Neuronal stem cell (in vitro differentiated cells): ENCODE results near the gene SPECC1L.

Experiments
- DNase-seq: peaks from one replicate; pipeline ENCODE4 v3.0.0-alpha.2; 2013; ENCODE audit warnings: low spot score
- H2AFZ ChIP-seq: one replicate; pipeline ENCODE4 v1.6.1; 2013; ENCODE audit warnings: mild to moderate bottlenecking, low read length, inconsistent platforms
- H2AK5ac ChIP-seq: 2 replicates; pipeline ENCODE4 v1.6.1; 2013; ENCODE audit warnings: low read depth, mild to moderate bottlenecking, inconsistent platforms, low read length, moderate library complexity, mixed read lengths
- H2BK120ac ChIP-seq: 2 replicates; pipeline ENCODE4 v1.6.1; 2013; ENCODE audit warnings: low read depth, mild to moderate bottlenecking, inconsistent platforms, low read length, moderate library complexity, mixed read lengths
- H2BK12ac ChIP-seq: one replicate; pipeline ENCODE4 v1.6.1; 2013; ENCODE audit warnings: low read length, inconsistent platforms
- H2BK15ac ChIP-seq: 2 replicates; pipeline ENCODE4 v1.6.1; 2013; ENCODE audit warnings: mild to moderate bottlenecking, low read length, inconsistent platforms, mixed read lengths
- H2BK5ac ChIP-seq: one replicate; pipeline ENCODE4 v1.6.1; 2013; ENCODE audit warnings: inconsistent platforms, mild to moderate bottlenecking, low read length, moderate library complexity
- H3K14ac ChIP-seq: one replicate; pipeline ENCODE4 v1.6.1; 2013; ENCODE audit warnings: low read length, inconsistent platforms
- H3K18ac ChIP-seq: 2 replicates; pipeline ENCODE4 v1.6.1; 2013; ENCODE audit warnings: low read length, inconsistent platforms
- H3K23ac ChIP-seq: 2 replicates; pipeline ENCODE4 v1.6.1; 2013; ENCODE audit warnings: low read depth, mild to moderate bottlenecking, mixed read lengths, low read length, inconsistent platforms; ENCODE audit not compliant: poor library complexity
- H3K27ac ChIP-seq: replicated peaks from 3 replicates; pipeline ENCODE4 v1.5.1; 2013; ENCODE audit warnings: low read length, inconsistent platforms
- H3K27me3 ChIP-seq, 3 experiments: 2 replicates each; pipeline ENCODE4 v1.6.1; 2013; ENCODE audit warnings: low read length in 3 of 3, mild to moderate bottlenecking in 2 of 3, inconsistent platforms in 1 of 3, low read depth in 1 of 3, mixed read lengths in 1 of 3, moderate library complexity in 1 of 3; ENCODE audit not compliant: control insufficient read depth in 3 of 3, insufficient read depth in 3 of 3
- H3K36me3 ChIP-seq, 2 donors: replicated peaks in 1 of 2; 2 replicates each; pipeline ENCODE4 v1.6.1; 2013; ENCODE audit warnings: low read length in 2 of 2; ENCODE audit not compliant: control insufficient read depth in 2 of 2, insufficient read depth in 2 of 2
- H3K4ac ChIP-seq: 2 replicates; pipeline ENCODE4 v1.6.1; 2013; ENCODE audit warnings: inconsistent platforms, mild to moderate bottlenecking, low read length, moderate library complexity
- H3K4me1 ChIP-seq, 2 donors: 1 replicate in 1 of 2; 2 replicates in 1 of 2; pipeline ENCODE4 v1.6.1; 2013; ENCODE audit warnings: low read length in 2 of 2, low read depth in 1 of 2; ENCODE audit not compliant: control insufficient read depth in 2 of 2, insufficient read depth in 1 of 2
- H3K4me2 ChIP-seq: one replicate; pipeline ENCODE4 v1.6.1; 2013; ENCODE audit warnings: mild to moderate bottlenecking, low read length, inconsistent platforms; ENCODE audit not compliant: insufficient read depth, poor library complexity, severe bottlenecking
- H3K4me3 ChIP-seq, 2 donors: 2 replicates each; pipeline ENCODE4 v1.5.1; 2013; ENCODE audit warnings: low read length in 2 of 2, mild to moderate bottlenecking in 2 of 2, inconsistent platforms in 1 of 2, moderate library complexity in 1 of 2
- H3K79me1 ChIP-seq: one replicate; pipeline ENCODE4 v1.6.1; 2013; ENCODE audit warnings: low read depth, mild to moderate bottlenecking, inconsistent platforms, low read length, moderate library complexity
- H3K9ac ChIP-seq: one replicate; pipeline ENCODE4 v1.6.1; 2013; ENCODE audit warnings: mild to moderate bottlenecking, low read depth, low read length, inconsistent platforms; ENCODE audit not compliant: poor library complexity
- H3K9me3 ChIP-seq, 2 donors: replicated peaks in 1 of 2; 2 replicates each; pipeline versions ENCODE3 to v1.6.1; 2013; ENCODE audit warnings: low read length in 2 of 2, mild to moderate bottlenecking in 2 of 2, inconsistent platforms in 1 of 2, low read depth in 1 of 2, mixed read lengths in 1 of 2, moderate library complexity in 1 of 2; ENCODE audit not compliant: control insufficient read depth in 2 of 2, insufficient read depth in 1 of 2
- H4K8ac ChIP-seq: one replicate; pipeline ENCODE4 v1.6.1; 2013; ENCODE audit warnings: low read depth, mild to moderate bottlenecking, inconsistent platforms, low read length, moderate library complexity
- H4K91ac ChIP-seq: one replicate; pipeline ENCODE4 v1.6.1; 2013; ENCODE audit warnings: low read length, low read depth, mild to moderate bottlenecking, inconsistent platforms; ENCODE audit not compliant: poor library complexity
- WGBS, 2 donors: extraction: QIAGEN DNeasy Blood & Tissue Kit; methylation state at CpG; one replicate each; pipeline ENCODE4 v1.1.7; 2013; ENCODE audit warnings: missing lambda C conversion rate in 2 of 2, mixed read lengths in 1 of 2; ENCODE audit not compliant: insufficient read length in 2 of 2, insufficient replicate concordance in 1 of 2; ENCODE audit errors: extremely low coverage in 2 of 2; 5-methylcytosine and 5-hydroxymethylcytosine counted together

SPECC1L gene

DNA sequence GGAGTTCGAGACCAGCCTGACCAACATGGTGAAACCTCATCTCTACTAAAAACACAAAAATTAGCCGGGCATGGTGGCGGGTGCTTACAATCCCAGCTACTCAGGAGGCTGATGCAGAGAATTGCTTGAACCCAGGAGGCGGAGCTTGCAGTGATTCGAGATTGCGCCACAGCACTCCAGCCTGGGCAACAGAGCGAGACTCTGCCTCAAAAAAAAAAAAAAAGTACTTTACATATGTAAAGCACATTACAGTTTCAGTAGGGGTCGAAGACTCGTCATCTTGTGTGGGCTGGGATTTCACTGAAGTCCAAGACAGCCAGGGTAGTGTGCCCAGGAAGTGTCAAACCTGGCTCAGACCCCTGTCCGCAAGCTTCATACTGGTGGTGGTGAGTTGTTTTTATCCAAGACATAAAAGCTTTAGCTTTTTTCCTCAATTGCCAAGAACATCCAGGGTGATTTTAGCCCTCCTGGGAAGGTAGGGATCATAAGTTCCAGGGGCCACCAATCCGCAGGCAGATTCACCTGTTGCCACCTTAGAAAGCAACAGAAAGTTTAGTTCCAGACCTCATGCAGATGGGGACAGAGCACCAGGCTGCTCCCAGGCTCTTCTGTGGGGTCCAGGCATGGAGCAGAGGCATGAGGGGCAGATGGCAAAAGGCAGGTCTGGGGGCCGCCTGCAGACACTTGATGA is 135.1 kb downstream of the SPECC1L start:
- H3K14ac ChIP-seq = no peak overlapping the region
- no peaks in the 10 kb centered on the region for H3K27me3 ChIP-seq
- no peak overlapping the region for H3K23ac ChIP-seq
- H3K18ac ChIP-seq = no peak overlapping the region
- peaks cover 6 to 79% of the 10 kb centered on the region in 2 donors for H3K36me3 ChIP-seq
- WGBS, 2 donors = no CpG with 5 or more reads among the region's 12 CpGs
- H3K27ac ChIP-seq = no peak overlapping the region
- H3K4me3 ChIP-seq = no peak overlapping the region
- peaks cover 1% of the 10 kb centered on the region for H3K79me1 ChIP-seq
- H3K4me1 ChIP-seq = peaks cover 11 to 12% of the 10 kb centered on the region in 2 donors
- peak overlapping the region; percentile 53 for H4K8ac ChIP-seq
- H2BK12ac ChIP-seq = no peak overlapping the region
- H2AFZ ChIP-seq = no peak overlapping the region
- no peak overlapping the region for H2BK15ac ChIP-seq
- H2BK120ac ChIP-seq = no peak overlapping the region
- no peak overlapping the region for H2AK5ac ChIP-seq
- no peak for DNase-seq
- H3K9me3 ChIP-seq = peaks cover 0 to 5% of the 10 kb centered on the region in 2 donors
- no peak overlapping the region for H2BK5ac ChIP-seq
- H3K4me2 ChIP-seq = no peak overlapping the region
- no peak overlapping the region for H3K4ac ChIP-seq
- no peak overlapping the region for H4K91ac ChIP-seq
- no peak overlapping the region for H3K9ac ChIP-seq

DNA sequence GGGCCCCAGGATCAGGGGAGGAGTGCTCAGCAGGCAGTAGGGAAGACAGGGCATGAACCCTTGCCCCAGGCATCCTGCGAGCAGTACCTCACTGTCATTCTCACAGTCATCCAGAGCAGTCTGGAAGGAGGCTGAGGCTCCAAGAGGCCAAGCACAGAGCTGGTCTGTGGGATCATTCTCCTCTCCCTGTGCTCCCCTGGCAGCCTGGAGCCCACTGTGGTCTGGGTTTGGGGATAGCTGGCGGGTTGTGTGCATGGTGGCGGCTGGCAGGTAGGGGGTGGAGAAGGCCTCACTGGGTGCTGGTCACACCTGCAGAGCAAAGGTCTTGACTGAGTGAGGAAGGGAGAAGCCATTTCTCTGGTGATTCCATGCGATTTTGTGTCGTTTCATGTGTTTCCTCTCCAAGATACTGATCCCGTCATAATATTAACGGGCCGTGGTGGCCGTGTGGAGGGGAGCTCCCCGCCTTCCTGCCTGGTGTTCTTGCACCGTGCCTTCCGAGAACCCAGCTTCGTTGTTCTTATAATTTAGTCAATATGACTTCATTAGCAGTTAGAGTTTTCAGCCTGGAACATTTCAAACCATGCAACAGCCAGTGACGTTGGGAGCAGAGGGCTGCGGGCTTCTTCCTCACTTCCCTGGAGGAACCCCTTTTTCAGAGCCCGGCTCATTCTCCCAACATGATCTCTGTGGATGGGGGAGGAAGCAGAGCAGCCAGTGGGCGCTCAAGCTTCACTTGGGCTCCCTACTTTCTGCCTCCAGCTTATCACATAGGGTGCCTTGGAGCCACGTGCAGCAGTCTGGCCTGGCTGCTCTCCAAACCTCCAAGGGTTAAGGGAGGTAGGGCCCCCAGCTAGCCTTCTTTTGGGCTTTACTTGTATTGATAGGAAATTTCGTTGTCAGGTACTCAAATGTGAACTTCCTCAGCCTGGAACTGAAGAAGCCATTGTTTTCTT is 136.0 kb downstream of the SPECC1L start:
- Histone ChIP-seq H3K27ac (no peak overlapping the region), H3K36me3 (peaks cover 5 to 77% of the 10 kb centered on the region in 2 donors), H3K4me3 (no peak overlapping the region), H3K4me1 (peaks cover 11 to 12% of the 10 kb centered on the region in 2 donors), H3K27me3 (no peaks in the 10 kb centered on the region), H3K18ac (no peak overlapping the region), H2AFZ (no peak overlapping the region), H4K91ac (no peak overlapping the region), H3K9me3 (peaks cover 0 to 5% of the 10 kb centered on the region in 2 donors), H2AK5ac (no peak overlapping the region), H2BK120ac (no peak overlapping the region), H3K4ac (no peak overlapping the region), H3K4me2 (no peak overlapping the region), H2BK15ac (no peak overlapping the region), H2BK5ac (no peak overlapping the region), H3K79me1 (peaks cover 1% of the 10 kb centered on the region), H3K9ac (no peak overlapping the region), H2BK12ac (no peak overlapping the region), H3K23ac (no peak overlapping the region), H3K14ac (no peak overlapping the region), H4K8ac (peak overlapping the region; percentile 53)
- no peak for DNase-seq
- no CpG with 5 or more reads among the region's 19 CpGs for WGBS, 2 donors

DNA sequence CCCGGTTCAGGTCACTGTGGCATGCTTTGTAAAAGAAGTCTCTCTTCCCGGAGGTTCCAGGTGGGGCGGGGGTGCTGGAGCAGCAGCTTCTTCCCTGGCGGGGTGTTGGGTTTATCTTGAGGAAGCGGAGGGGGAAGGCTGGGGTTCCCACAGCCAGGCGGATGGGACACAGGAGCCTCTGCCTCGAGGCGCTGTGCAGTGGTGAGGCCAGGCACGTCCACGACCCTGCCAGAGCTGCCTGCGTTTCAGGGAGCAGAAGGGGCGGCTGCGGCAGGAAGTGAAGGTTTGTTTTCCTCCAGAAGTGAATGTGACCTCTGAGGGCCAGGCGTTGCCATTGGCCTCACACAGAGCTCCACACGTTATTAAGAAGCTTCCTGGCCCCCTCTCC is 136.6 kb downstream of the SPECC1L start:
- H3K4me2 ChIP-seq = no peak overlapping the region
- no peak overlapping the region for H3K4ac ChIP-seq
- H3K27me3 ChIP-seq = no peaks in the 10 kb centered on the region
- H4K8ac ChIP-seq = no peak overlapping the region
- no CpG with 5 or more reads among the region's 15 CpGs for WGBS, 2 donors
- H3K9me3 ChIP-seq = peaks cover 0 to 5% of the 10 kb centered on the region in 2 donors
- H2BK5ac ChIP-seq = no peak overlapping the region
- H4K91ac ChIP-seq = no peak overlapping the region
- H3K14ac ChIP-seq = no peak overlapping the region
- H2AFZ ChIP-seq = no peak overlapping the region
- H3K27ac ChIP-seq = no peak overlapping the region
- peaks cover 11 to 12% of the 10 kb centered on the region in 2 donors for H3K4me1 ChIP-seq
- no peak overlapping the region for H3K4me3 ChIP-seq
- H2AK5ac ChIP-seq = no peak overlapping the region
- H3K9ac ChIP-seq = no peak overlapping the region
- no peak overlapping the region for H2BK12ac ChIP-seq
- H3K36me3 ChIP-seq = peaks cover 7 to 77% of the 10 kb centered on the region in 2 donors
- no peak overlapping the region for H2BK15ac ChIP-seq
- peak overlapping the region; percentile 36 for H3K23ac ChIP-seq
- no peak for DNase-seq
- peaks cover 1% of the 10 kb centered on the region for H3K79me1 ChIP-seq
- no peak overlapping the region for H3K18ac ChIP-seq
- H2BK120ac ChIP-seq = no peak overlapping the region

DNA sequence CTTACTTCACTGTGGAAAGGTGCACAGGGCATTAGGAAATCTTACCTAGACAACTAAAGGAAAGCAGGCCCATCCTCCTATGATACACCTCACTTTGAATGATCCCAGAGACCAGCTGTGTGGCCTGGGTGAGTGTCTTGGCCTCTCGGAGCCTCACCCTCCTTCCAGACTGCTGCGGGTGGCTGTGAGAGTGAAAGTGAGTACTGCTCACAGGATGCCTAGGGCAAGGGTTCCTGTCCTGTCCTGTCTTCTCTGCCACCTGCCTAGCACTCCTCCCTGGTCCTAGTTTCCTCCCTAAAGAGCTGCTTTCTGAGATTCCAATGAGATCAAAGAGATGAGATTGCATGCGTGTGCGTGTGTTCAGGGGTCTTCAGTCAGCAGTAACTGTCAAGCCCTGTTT is 137.3 kb downstream of the SPECC1L start:
- H3K23ac ChIP-seq = no peak overlapping the region
- no peak overlapping the region for H2BK12ac ChIP-seq
- H3K36me3 ChIP-seq = peaks cover 10 to 76% of the 10 kb centered on the region in 2 donors
- no peak overlapping the region for H2BK5ac ChIP-seq
- no peak overlapping the region for H2BK120ac ChIP-seq
- DNase-seq = no peak
- H3K9ac ChIP-seq = no peak overlapping the region
- WGBS, 2 donors = no CpG with 5 or more reads among the region's 4 CpGs
- no peak overlapping the region for H2AK5ac ChIP-seq
- no peaks in the 10 kb centered on the region for H3K27me3 ChIP-seq
- H3K14ac ChIP-seq = no peak overlapping the region
- H3K4me3 ChIP-seq = no peak overlapping the region
- no peak overlapping the region for H3K18ac ChIP-seq
- no peak overlapping the region for H2BK15ac ChIP-seq
- H3K27ac ChIP-seq = no peak overlapping the region
- peaks cover 1% of the 10 kb centered on the region for H3K79me1 ChIP-seq
- no peak overlapping the region for H3K4me2 ChIP-seq
- H4K91ac ChIP-seq = no peak overlapping the region
- H3K4ac ChIP-seq = no peak overlapping the region
- no peak overlapping the region for H4K8ac ChIP-seq
- H3K4me1 ChIP-seq = peaks cover 11 to 12% of the 10 kb centered on the region in 2 donors
- no peak overlapping the region for H2AFZ ChIP-seq
- H3K9me3 ChIP-seq = peaks cover 0 to 5% of the 10 kb centered on the region in 2 donors
